LNCaP clone FGC (cell line): ENCODE results near the gene LSAMP.

Experiments
- DNase-seq: peaks from one replicate; pipeline ENCODE4 v3.0.0-alpha.2; 2011; ENCODE audit warnings: low read depth
- H3K4me3 ChIP-seq: 2 replicates; pipeline ENCODE4 v1.5.1; 2011; ENCODE audit warnings: mild to moderate bottlenecking, low read depth, low read length, control low read depth
- CTCF ChIP-seq: IDR thresholded peaks from 2 replicates; pipeline ENCODE4 v1.5.1; 2012; ENCODE audit warnings: mild to moderate bottlenecking; ENCODE audit not compliant: control insufficient read depth, insufficient read depth; ENCODE audit errors: extremely low read depth

The LSAMP gene

DNA sequence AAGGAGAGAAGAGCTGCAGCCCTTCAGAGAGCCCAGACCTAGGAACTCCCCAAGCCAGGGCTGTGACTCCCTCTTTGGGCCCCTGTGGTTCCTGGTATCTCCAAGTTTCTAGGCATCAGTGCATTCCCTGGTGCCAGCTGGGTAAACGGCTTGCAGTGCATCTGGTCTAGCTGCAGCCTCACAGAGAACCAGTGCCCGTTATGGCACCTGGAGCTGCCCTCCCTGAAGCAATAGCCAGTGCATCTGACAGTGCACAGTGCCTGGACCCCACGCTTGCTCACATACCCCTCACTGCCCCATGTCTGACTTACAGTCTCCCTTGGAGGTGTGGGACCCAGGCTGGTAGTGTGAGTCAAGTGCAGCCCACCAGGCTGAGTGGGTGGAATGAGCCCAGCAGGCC, 52.1 kb downstream of the LSAMP start:
- no peak overlapping the region for H3K4me3 ChIP-seq
- TF ChIP-seq CTCF: no peak
- DNase-seq: no peak

DNA sequence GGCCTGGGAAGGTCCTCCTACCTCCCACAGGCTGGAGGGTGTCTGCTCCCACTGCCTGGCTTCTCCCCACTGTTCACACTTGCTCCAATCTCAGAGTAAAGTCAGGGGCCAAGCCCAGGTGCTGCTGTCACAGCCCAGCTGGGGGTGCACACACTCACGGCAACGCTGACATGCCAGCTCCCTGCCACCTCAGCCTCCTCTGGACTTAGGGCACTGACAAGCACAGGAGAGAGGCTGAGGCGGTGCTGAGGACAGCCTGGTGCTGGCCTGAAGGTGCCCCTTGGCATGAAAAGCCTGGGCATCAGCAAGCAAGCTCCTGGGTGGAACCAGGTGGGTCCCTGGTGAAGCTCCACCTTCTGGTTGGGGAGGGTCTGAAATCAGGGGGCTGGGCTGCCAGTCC, 53.0 kb downstream of the LSAMP start:
- TF ChIP-seq CTCF: no peak
- DNase-seq: no peak
- H3K4me3 ChIP-seq: no peak overlapping the region

GRCh38 chr3:116391296-116392201, 53.7 kb downstream of the LSAMP start:
- TF ChIP-seq CTCF: no peak
- no peak for DNase-seq
- no peak overlapping the region for H3K4me3 ChIP-seq

DNA sequence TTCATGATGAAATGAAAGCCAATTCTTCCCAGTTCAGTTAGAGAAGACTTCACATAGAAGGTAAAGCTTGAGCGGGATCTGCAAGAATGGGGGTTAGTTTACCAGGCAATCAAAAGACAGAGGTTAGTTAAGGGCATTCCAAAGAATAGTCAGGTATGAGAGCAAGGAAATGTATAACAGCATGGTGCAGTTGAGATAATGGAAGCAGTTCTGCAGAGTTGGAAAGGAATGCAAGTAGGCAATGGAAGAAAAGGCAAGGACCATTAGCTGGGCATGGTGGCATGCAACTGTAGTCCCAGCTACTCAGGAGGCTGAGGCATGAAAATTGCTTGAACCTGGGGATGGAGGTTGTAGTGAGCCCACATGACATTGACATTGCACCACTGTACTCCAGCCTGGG, 55.0 kb downstream of the LSAMP start:
- no peak for TF ChIP-seq CTCF
- no peak overlapping the region for H3K4me3 ChIP-seq
- DNase-seq: no peak

DNA sequence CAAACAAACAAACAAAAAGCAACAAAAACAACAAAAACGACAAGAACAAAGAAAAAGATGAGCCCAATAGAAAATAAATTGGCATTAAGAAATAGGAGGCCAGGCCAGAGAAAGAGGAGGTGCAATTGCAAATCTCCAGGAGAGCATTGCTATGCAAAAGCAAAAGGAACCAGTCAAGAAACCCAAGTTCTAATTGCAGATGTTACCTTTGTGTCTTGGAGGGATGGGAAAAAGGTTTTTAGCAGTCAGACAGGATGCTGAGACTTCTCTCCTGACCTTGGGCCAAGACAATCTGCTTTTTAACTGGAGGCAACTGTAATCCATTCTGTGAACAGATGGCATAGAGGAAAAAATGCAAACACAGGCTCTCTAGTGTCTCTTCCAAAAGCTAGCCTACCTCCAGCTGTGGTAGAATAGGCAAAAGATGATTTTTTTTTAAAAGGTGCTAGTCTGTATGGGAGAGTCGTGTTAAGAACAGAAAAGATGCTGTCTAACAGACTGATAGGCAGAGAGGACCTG, 56.4 kb downstream of the LSAMP start:
- DNase-seq: no peak
- TF ChIP-seq CTCF: no peak
- H3K4me3 ChIP-seq: no peak overlapping the region

- H3K4me3 ChIP-seq: no peak overlapping the region
- no peak for DNase-seq
- TF ChIP-seq CTCF: no peak
These were observed 59.1 kb downstream of the LSAMP start for GRCh38 chr3:116386168-116386567.

DNA sequence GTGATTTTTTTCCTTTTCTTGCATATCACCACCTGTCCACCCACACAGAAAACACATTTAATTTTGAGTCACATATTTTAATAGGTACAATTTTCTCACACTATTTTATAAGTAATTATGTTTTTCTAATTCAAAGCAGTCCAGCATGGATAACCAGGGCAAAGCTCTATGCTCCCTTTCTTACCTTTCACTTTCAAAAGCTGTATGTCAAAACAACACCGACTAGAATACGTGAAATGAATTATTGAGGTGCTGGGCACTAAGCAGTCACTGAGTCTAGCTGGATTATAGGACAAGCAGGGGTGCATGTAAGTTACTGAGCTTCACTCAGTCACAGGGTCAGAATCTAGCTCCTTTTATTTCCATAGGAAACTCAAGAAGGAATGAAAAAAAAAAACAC, 60.6 kb downstream of the LSAMP start:
- DNase-seq: no peak
- no peak for TF ChIP-seq CTCF
- no peak overlapping the region for H3K4me3 ChIP-seq
